Measurements from ENCODE around the gene ILDR2. TPM values are rescaled to one million over a fixed set of nuclear protein-coding genes. Genes with fewer than 3 reads are reported as not detected.

The ILDR2 gene
- total RNA-seq, 8 experiments from 2014 or later = 0.28 to 60.5 (median 6.6) TPM

GRCh38 chr1:166981589-166981988, 6.2 kb upstream of the ILDR2 start:
- no peak for ATAC-seq (replicated peaks in 6 of 8)
- H3K4me3 ChIP-seq = no peak overlapping the region
- WGBS, 10 experiments = 22 to 100% (median 80%) methylated on average over 1 of the region's 1 CpG; no CpG with 5 or more reads in 5 of the 10 experiments
- in situ Hi-C loops (cut with MboI; ENCODE audit: low pct_unique_long_range_greater_than_20kb in 2 of 9, low sequenced_read_pairs in 9 of 9, unreplicated experiment in 9 of 9) = no loop called here
- H3K4me1 ChIP-seq (replicated peaks in 1 of 2) = peaks cover 6% of the 10 kb centered on the region in 2 donors
- no peak overlapping the region for H3K27ac ChIP-seq

GRCh38 chr1:166980818-166981217, 5.5 kb upstream of the ILDR2 start:
- in situ Hi-C loops (cut with MboI; ENCODE audit: low pct_unique_long_range_greater_than_20kb in 2 of 9, low sequenced_read_pairs in 9 of 9, unreplicated experiment in 9 of 9) = no loop called here
- ATAC-seq (replicated peaks in 6 of 8) = peak in 5 of 8 experiments; percentile 54 to 80 (median 65)
- WGBS, 10 experiments = 19 to 100% (median 40%) methylated on average over 1 to 3 of the region's 3 CpGs; no CpG with 5 or more reads in 1 of the 10 experiments
- H3K4me3 ChIP-seq = no peak overlapping the region
- H3K27ac ChIP-seq = no peak overlapping the region
- peaks cover 6% of the 10 kb centered on the region in 2 donors for H3K4me1 ChIP-seq (replicated peaks in 1 of 2)

- WGBS, 10 experiments = 0 to 90% (median 63%) methylated on average over 1 of the region's 1 CpG; no CpG with 5 or more reads in 5 of the 10 experiments
- ATAC-seq (replicated peaks in 6 of 8) = no peak
- Histone ChIP-seq H3K27ac (no peak overlapping the region), H3K4me1 (replicated peaks in 1 of 2) (peaks cover 6% of the 10 kb centered on the region in 2 donors), H3K4me3 (no peak overlapping the region)
- in situ Hi-C loops (cut with MboI; ENCODE audit: low pct_unique_long_range_greater_than_20kb in 2 of 9, low sequenced_read_pairs in 9 of 9, unreplicated experiment in 9 of 9) = no loop called here
These were observed 5.0 kb upstream of the ILDR2 start for GRCh38 chr1:166980383-166980782.

- H3K27ac ChIP-seq = no peak overlapping the region
- H3K4me1 ChIP-seq (replicated peaks in 1 of 2) = peaks cover 10 to 11% of the 10 kb centered on the region in 2 donors
- ATAC-seq (replicated peaks in 6 of 8) = no peak
- no peak overlapping the region for H3K4me3 ChIP-seq
- in situ Hi-C loops (cut with MboI; ENCODE audit: low pct_unique_long_range_greater_than_20kb in 2 of 9, low sequenced_read_pairs in 9 of 9, unreplicated experiment in 9 of 9) = no loop called here
- WGBS, 10 experiments = 0 to 100% (median 83%) methylated on average over 1 of the region's 1 CpG; no CpG with 5 or more reads in 3 of the 10 experiments
These were observed 3.5 kb upstream of the ILDR2 start for GRCh38 chr1:166978821-166979220.

GRCh38 chr1:166977951-166978350, 2.6 kb upstream of the ILDR2 start:
- 20 to 100% (median 92%) methylated on average over 1 to 2 of the region's 2 CpGs; no CpG with 5 or more reads in 2 of the 10 experiments for WGBS, 10 experiments
- in situ Hi-C loops (cut with MboI; ENCODE audit: low pct_unique_long_range_greater_than_20kb in 2 of 9, low sequenced_read_pairs in 9 of 9, unreplicated experiment in 9 of 9) = no loop called here
- Histone ChIP-seq H3K27ac (no peak overlapping the region), H3K4me1 (replicated peaks in 1 of 2) (peaks cover 11 to 18% of the 10 kb centered on the region in 2 donors), H3K4me3 (no peak overlapping the region)
- ATAC-seq (replicated peaks in 6 of 8) = no peak

GRCh38 chr1:166974647-166975345, 544 bp downstream of the ILDR2 start:
- WGBS, 10 experiments = 0 to 6% (median 0%) methylated on average over 1 to 12 of the region's 17 CpGs; no CpG with 5 or more reads in 2 of the 10 experiments
- ATAC-seq (replicated peaks in 6 of 8) = peak in 5 of 8 experiments; percentile 6 to 24 (median 22)
- peak overlapping the region; percentile 48 to 75 (median 65) for H3K4me3 ChIP-seq
- H3K4me1 ChIP-seq (replicated peaks in 1 of 2) = peaks cover 5 to 32% of the 10 kb centered on the region in 2 donors
- H3K27ac ChIP-seq = peak overlapping the region in 1 of 2 donors; percentile 0
- in situ Hi-C loops (cut with MboI; ENCODE audit: low pct_unique_long_range_greater_than_20kb in 2 of 9, low sequenced_read_pairs in 9 of 9, unreplicated experiment in 9 of 9) = no loop called here

GRCh38 chr1:166972826-166973225, 2.5 kb downstream of the ILDR2 start:
- peaks cover 5 to 36% of the 10 kb centered on the region in 2 donors for H3K4me1 ChIP-seq (replicated peaks in 1 of 2)
- no peak overlapping the region for H3K27ac ChIP-seq
- H3K4me3 ChIP-seq = peak overlapping the region in 2 of 5 donors; percentile 2 to 75
- in situ Hi-C loops (cut with MboI; ENCODE audit: low pct_unique_long_range_greater_than_20kb in 2 of 9, low sequenced_read_pairs in 9 of 9, unreplicated experiment in 9 of 9) = no loop called here
- ATAC-seq (replicated peaks in 6 of 8) = no peak
- WGBS, 10 experiments = 0 to 41% (median 20%) methylated on average over 1 to 2 of the region's 2 CpGs; no CpG with 5 or more reads in 3 of the 10 experiments

GRCh38 chr1:166972193-166972592, 3.1 kb downstream of the ILDR2 start:
- WGBS, 10 experiments = 8 to 100% (median 75%) methylated on average over 1 to 3 of the region's 3 CpGs; no CpG with 5 or more reads in 1 of the 10 experiments
- H3K4me1 ChIP-seq (replicated peaks in 1 of 2) = peaks cover 5 to 39% of the 10 kb centered on the region in 2 donors
- H3K4me3 ChIP-seq = peak overlapping the region in 1 of 5 donors; percentile 75
- no peak for ATAC-seq (replicated peaks in 6 of 8)
- in situ Hi-C loops (cut with MboI; ENCODE audit: low pct_unique_long_range_greater_than_20kb in 2 of 9, low sequenced_read_pairs in 9 of 9, unreplicated experiment in 9 of 9) = no loop called here
- no peak overlapping the region for H3K27ac ChIP-seq

- Histone ChIP-seq H3K4me1 (replicated peaks in 1 of 2) (peaks cover 5 to 39% of the 10 kb centered on the region in 2 donors), H3K27ac (no peak overlapping the region), H3K4me3 (no peak overlapping the region)
- in situ Hi-C loops (cut with MboI; ENCODE audit: low pct_unique_long_range_greater_than_20kb in 2 of 9, low sequenced_read_pairs in 9 of 9, unreplicated experiment in 9 of 9) = no loop called here
- 23 to 100% (median 77%) methylated on average over 1 to 3 of the region's 3 CpGs; no CpG with 5 or more reads in 3 of the 10 experiments for WGBS, 10 experiments
- no peak for ATAC-seq (replicated peaks in 6 of 8)
These were observed 4.1 kb downstream of the ILDR2 start for GRCh38 chr1:166971252-166971651.

- H3K4me1 ChIP-seq (replicated peaks in 1 of 2) = peaks cover 2 to 38% of the 10 kb centered on the region in 2 donors
- in situ Hi-C loops (cut with MboI; ENCODE audit: low pct_unique_long_range_greater_than_20kb in 2 of 9, low sequenced_read_pairs in 9 of 9, unreplicated experiment in 9 of 9) = no loop called here
- H3K4me3 ChIP-seq = no peak overlapping the region
- no peak for ATAC-seq (replicated peaks in 6 of 8)
- 0 to 99% (median 88%) methylated on average over 1 to 5 of the region's 5 CpGs; no CpG with 5 or more reads in 2 of the 10 experiments for WGBS, 10 experiments
- H3K27ac ChIP-seq = no peak overlapping the region
These were observed 6.2 kb downstream of the ILDR2 start for GRCh38 chr1:166969074-166969677.

- in situ Hi-C loops (cut with MboI; ENCODE audit: low pct_unique_long_range_greater_than_20kb in 2 of 9, low sequenced_read_pairs in 9 of 9, unreplicated experiment in 9 of 9) = no loop called here
- peak in 2 of 8 experiments; percentile 58 to 75 for ATAC-seq (replicated peaks in 6 of 8)
- Histone ChIP-seq H3K27ac (no peak overlapping the region), H3K4me1 (replicated peaks in 1 of 2) (no peaks in the 10 kb centered on the region), H3K4me3 (no peak overlapping the region)
- WGBS, 10 experiments = 67 to 100% (median 100%) methylated on average over 1 of the region's 1 CpG; no CpG with 5 or more reads in 3 of the 10 experiments
These were observed 14.4 kb downstream of the ILDR2 start for GRCh38 chr1:166960858-166961474.

- in situ Hi-C loops (cut with MboI; ENCODE audit: low pct_unique_long_range_greater_than_20kb in 2 of 9, low sequenced_read_pairs in 9 of 9, unreplicated experiment in 9 of 9) = no loop called here
- no peak overlapping the region for H3K4me3 ChIP-seq
- H3K4me1 ChIP-seq (replicated peaks in 1 of 2) = peaks cover 0 to 8% of the 10 kb centered on the region in 2 donors
- ATAC-seq (replicated peaks in 6 of 8) = no peak
- 20 to 100% (median 88%) methylated on average over 1 to 2 of the region's 2 CpGs; no CpG with 5 or more reads in 2 of the 10 experiments for WGBS, 10 experiments
- no peak overlapping the region for H3K27ac ChIP-seq
These were observed 18.5 kb downstream of the ILDR2 start for GRCh38 chr1:166956872-166957271.
